HG03159 (cell line): Measurements from ENCODE around the gene NOP14.
"Not testable (repeated sequence)": the region's sequence is repeated elsewhere in the genome, so short reads cannot be mapped to it uniquely, and the experiment has no call there.

Source experiments
- ATAC-seq: cut with Tn5 transposase; IDR thresholded peaks from one replicate; pipeline ENCODE4 v1.9.1; 2021; ENCODE audit warnings: mild to moderate bottlenecking, moderate library complexity; ENCODE audit not compliant: unreplicated experiment

Gene NOP14

GRCh38 chr4:2918300-2918699 is 44.9 kb downstream of the NOP14 start:
- ATAC-seq, result not testable (repeated sequence)

GRCh38 chr4:2916696-2917095 is 46.5 kb downstream of the NOP14 start:
- not testable (repeated sequence) for ATAC-seq

- ATAC-seq, result no peak
Measured at GRCh38 chr4:2915789-2916188, 47.4 kb downstream of the NOP14 start.

- ATAC-seq, result no peak
Measured at GRCh38 chr4:2914256-2915126, 48.7 kb downstream of the NOP14 start.

GRCh38 chr4:2913168-2913567 is 50.0 kb downstream of the NOP14 start:
- no peak for ATAC-seq

GRCh38 chr4:2911868-2912267 is 51.3 kb downstream of the NOP14 start:
- no peak for ATAC-seq

GRCh38 chr4:2910409-2910808 is 52.8 kb downstream of the NOP14 start:
- ATAC-seq, result no peak

- no peak for ATAC-seq
Measured at GRCh38 chr4:2909583-2909982, 53.6 kb downstream of the NOP14 start.

- no peak for ATAC-seq
Measured at GRCh38 chr4:2908686-2909085, 54.5 kb downstream of the NOP14 start.

GRCh38 chr4:2907706-2908293 is 55.4 kb downstream of the NOP14 start:
- ATAC-seq, result no peak

GRCh38 chr4:2907226-2907625 is 56.0 kb downstream of the NOP14 start:
- ATAC-seq, result no peak

GRCh38 chr4:2906218-2906617 is 57.0 kb downstream of the NOP14 start:
- ATAC-seq, result no peak

GRCh38 chr4:2905544-2905943 is 57.7 kb downstream of the NOP14 start:
- no peak for ATAC-seq

GRCh38 chr4:2902126-2902525 is 61.1 kb downstream of the NOP14 start:
- no peak for ATAC-seq

- ATAC-seq, result no peak
Measured at GRCh38 chr4:2901186-2901585, 62.0 kb downstream of the NOP14 start.

- no peak for ATAC-seq
Measured at GRCh38 chr4:2900741-2901140, 62.5 kb downstream of the NOP14 start.

GRCh38 chr4:2898001-2898400 is 65.2 kb downstream of the NOP14 start:
- no peak for ATAC-seq

- no peak for ATAC-seq
Measured at GRCh38 chr4:2893772-2894171, 69.4 kb downstream of the NOP14 start.

- ATAC-seq, result no peak
Measured at GRCh38 chr4:2891294-2891693, 71.9 kb downstream of the NOP14 start.

GRCh38 chr4:2888886-2889285 is 74.3 kb downstream of the NOP14 start:
- ATAC-seq, result no peak
